Measurements from ENCODE around the gene NFIX. TPM values are rescaled to one million over a fixed set of nuclear protein-coding genes. Genes with fewer than 3 reads are reported as not detected.
A peak's percentile ranks its signal among the peaks of the same experiment; 100 is the strongest.

Gene NFIX
- total RNA-seq, 6 experiments from 2014 or later: 20.3 to 40.0 (median 26.7) TPM

DNA sequence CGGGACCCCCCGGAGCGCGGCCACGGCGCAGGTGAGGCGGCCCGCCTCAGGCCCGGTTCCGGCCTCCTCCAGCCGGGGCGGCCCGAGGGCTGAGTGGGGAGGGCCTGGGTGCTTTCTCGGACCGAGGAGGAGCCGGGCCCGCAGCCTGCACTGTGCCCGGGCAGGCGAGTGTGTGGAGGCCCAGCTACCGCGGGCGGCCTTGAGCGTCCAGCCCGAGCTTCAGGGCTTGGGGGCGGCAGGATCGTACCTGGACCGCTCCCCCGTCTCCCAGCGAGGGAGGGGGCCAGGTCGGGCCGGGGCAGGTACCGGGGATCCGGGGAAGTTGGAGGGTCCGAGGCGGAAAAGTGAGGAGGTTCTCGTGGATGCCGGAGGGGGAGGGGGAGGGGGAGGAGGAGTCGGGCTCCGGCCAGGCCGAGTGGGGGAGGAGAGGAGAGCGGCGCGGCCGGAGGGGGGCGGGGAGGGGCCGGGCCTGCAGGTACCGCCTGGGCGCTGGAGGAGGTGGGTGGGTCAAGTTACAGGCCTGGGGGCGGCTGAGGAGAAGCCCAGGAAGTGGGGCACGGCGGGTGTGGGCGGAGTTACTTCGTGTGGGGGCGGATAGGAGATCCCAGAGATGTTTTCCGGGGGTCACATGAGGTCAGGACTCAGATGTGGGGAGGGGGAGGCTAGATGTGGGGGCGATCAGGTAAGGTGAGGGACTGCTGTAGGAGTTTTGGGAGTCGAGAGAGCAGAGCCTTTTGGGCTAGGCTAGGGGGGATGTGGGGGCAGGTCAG is 123.3 kb downstream of the NFIX start:
- 2% methylated on average over 38 of the region's 57 CpGs for WGBS (ENCODE audit: insufficient coverage, low coverage, low lambda C conversion rate, missing lambda C conversion rate)
- intact Hi-C loops (cut with DNase I): no loop called here
- Histone ChIP-seq H3K36me3 (peaks cover 0 to 8% (median 0%) of the 10 kb centered on the region in 4 donors), H3K4me1 (peaks cover 0 to 16% (median 7%) of the 10 kb centered on the region in 4 donors), H3K27ac (peak overlapping the region in 1 of 3 donors; percentile 49), H3K9me3 (no peaks in the 10 kb centered on the region), H3K4me3 (peak overlapping the region; percentile 80 to 98 (median 94)), H3K27me3 (no peaks in the 10 kb centered on the region)
- ATAC-seq (peak in 2 of 4 donors; percentile 17 to 18), DNase-seq (peak; percentile 68 to 74 (median 71))
- TF ChIP-seq, protein P1, sequence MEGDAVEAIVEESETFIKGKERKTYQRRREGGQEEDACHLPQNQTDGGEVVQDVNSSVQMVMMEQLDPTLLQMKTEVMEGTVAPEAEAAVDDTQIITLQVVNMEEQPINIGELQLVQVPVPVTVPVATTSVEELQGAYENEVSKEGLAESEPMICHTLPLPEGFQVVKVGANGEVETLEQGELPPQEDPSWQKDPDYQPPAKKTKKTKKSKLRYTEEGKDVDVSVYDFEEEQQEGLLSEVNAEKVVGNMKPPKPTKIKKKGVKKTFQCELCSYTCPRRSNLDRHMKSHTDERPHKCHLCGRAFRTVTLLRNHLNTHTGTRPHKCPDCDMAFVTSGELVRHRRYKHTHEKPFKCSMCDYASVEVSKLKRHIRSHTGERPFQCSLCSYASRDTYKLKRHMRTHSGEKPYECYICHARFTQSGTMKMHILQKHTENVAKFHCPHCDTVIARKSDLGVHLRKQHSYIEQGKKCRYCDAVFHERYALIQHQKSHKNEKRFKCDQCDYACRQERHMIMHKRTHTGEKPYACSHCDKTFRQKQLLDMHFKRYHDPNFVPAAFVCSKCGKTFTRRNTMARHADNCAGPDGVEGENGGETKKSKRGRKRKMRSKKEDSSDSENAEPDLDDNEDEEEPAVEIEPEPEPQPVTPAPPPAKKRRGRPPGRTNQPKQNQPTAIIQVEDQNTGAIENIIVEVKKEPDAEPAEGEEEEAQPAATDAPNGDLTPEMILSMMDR (IDR thresholded peaks at IDR 0.05): no peak
- TF ChIP-seq POLR2A (IDR thresholded peaks at IDR 0.05): no peak

DNA sequence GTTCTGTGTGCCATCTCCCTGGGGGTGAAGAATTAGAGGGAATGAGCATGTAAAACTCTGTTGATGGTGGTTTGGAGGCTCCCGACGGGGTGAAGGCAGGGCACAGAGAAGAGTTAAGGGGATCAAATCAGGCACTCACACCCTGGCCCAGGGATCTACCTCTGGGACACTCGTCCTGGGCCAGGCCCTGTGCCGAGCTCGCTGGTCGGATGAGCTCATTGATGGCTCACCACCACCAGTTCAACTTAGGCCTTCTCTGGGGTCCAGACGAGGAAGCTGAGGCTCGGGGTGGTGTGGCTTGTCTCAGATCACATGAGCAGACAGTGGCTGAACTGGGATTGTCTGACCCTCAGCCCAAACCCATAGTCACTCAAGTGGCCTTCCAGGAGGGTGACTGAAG is 124.4 kb downstream of the NFIX start:
- no CpG with 5 or more reads among the region's 8 CpGs for WGBS (ENCODE audit: insufficient coverage, low coverage, low lambda C conversion rate, missing lambda C conversion rate)
- TF ChIP-seq, protein P1 (IDR thresholded peaks at IDR 0.05): no peak
- no peak for TF ChIP-seq POLR2A (IDR thresholded peaks at IDR 0.05)
- Histone ChIP-seq H3K4me3 (peak overlapping the region in 1 of 3 donors; percentile 98), H3K9me3 (no peaks in the 10 kb centered on the region), H3K36me3 (no peaks in the 10 kb centered on the region), H3K27me3 (no peaks in the 10 kb centered on the region), H3K27ac (no peak overlapping the region), H3K4me1 (peaks cover 0 to 16% (median 7%) of the 10 kb centered on the region in 4 donors)
- no peak for DNase-seq
- intact Hi-C loops (cut with DNase I): no loop called here
- no peak for ATAC-seq

DNA sequence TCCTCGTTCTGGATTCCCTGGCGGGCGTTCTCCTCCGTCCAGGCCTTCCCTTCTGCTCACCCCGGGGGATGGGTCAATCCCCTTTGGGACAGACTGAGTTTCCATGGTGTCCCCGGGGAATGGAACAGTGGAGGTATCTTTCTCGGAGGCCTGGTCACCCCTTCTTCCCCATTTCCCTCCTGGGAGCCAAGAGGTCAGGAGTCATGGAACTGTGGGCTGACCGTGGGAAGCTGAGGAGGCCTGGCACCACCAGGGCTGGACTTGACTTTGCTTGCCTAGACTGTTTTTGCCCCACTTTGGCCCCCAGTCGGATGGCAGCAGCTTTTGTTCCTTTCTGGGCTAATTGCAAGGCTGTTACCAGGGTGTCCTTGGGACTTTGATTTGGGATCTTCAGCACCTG is 124.8 kb downstream of the NFIX start:
- intact Hi-C loops (cut with DNase I): no loop called here
- no peak overlapping the region for H3K27ac ChIP-seq
- TF ChIP-seq POLR2A (IDR thresholded peaks at IDR 0.05): no peak
- TF ChIP-seq, protein P1 (IDR thresholded peaks at IDR 0.05): no peak
- no peaks in the 10 kb centered on the region for H3K9me3 ChIP-seq
- 73% methylated on average over 3 of the region's 9 CpGs for WGBS (ENCODE audit: insufficient coverage, low coverage, low lambda C conversion rate, missing lambda C conversion rate)
- DNase-seq (no peak), ATAC-seq (no peak)
- no peak overlapping the region for H3K4me3 ChIP-seq
- peaks cover 0 to 16% (median 7%) of the 10 kb centered on the region in 4 donors for H3K4me1 ChIP-seq
- no peaks in the 10 kb centered on the region for H3K27me3 ChIP-seq
- no peaks in the 10 kb centered on the region for H3K36me3 ChIP-seq

DNA sequence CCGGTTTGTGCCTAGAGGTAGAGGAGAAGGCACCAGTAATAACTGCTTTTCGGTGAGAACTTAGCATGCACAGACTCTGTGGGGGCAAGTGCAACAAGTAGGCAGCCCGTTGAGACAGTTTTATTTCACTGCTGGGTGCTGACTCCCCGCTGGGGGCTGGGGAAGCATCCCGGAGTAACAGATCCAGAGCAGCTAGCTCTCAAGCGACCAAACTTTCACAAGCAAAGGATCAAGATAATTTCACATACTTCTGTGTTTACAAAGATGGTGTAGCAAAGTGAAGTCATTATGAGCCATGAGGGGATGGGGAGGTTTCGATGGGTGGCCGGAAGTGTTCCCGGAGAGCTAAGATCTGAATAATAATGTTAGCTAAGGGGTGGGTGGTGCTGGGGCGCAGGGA is 125.5 kb downstream of the NFIX start:
- Histone ChIP-seq H3K27me3 (no peaks in the 10 kb centered on the region), H3K4me1 (peaks cover 0 to 10% (median 5%) of the 10 kb centered on the region in 4 donors), H3K27ac (no peak overlapping the region), H3K9me3 (no peaks in the 10 kb centered on the region), H3K36me3 (no peaks in the 10 kb centered on the region), H3K4me3 (no peak overlapping the region)
- no peak for ATAC-seq
- TF ChIP-seq POLR2A (IDR thresholded peaks at IDR 0.05): no peak
- TF ChIP-seq, protein P1 (IDR thresholded peaks at IDR 0.05): no peak
- intact Hi-C loops (cut with DNase I): no loop called here
- 62% methylated on average over 8 of the region's 10 CpGs for WGBS (ENCODE audit: insufficient coverage, low coverage, low lambda C conversion rate, missing lambda C conversion rate)
- no peak for DNase-seq
